WTC11 (cell line): ENCODE results near the gene NEK11. TPM values are rescaled to one million over a fixed set of nuclear protein-coding genes. Genes with fewer than 3 reads are reported as not detected.

Experiments used
- ATAC-seq: fragments of 200-7000 bp; cut with Tn5 transposase; 2 replicates; pipeline ENCODE4 v1.10.0; 2021; ENCODE audit warnings: mild to moderate bottlenecking, moderate library complexity
- CTCF ChIA-PET: fragments of 300-600 bp; sonication (Branson Sonifier 250); formaldehyde crosslinking; loops from one replicate; lab custom pipeline; 2021; ENCODE audit warnings: antibody characterized with exemption; lab: Charles Lee
- POLR2A ChIA-PET: fragments of 350-600 bp; sonication (Branson Sonifier 250); formaldehyde crosslinking; loops from one replicate; lab custom pipeline; 2021; ENCODE audit warnings: antibody characterized with exemption; lab: Charles Lee
- DNase-seq: peaks from one replicate; pipeline ENCODE4 v3.0.0; 2021; ENCODE audit warnings: low spot score
- H3K27ac Mint-ChIP-seq: 2 replicates; pipeline ENCODE4 v1.8.0; 2021; ENCODE audit warnings: mixed read lengths
- H3K27me3 Mint-ChIP-seq: 2 replicates; pipeline ENCODE4 v1.8.0; 2021; ENCODE audit warnings: low read depth, mild to moderate bottlenecking, moderate library complexity, mixed read lengths
- H3K36me3 Mint-ChIP-seq: 2 replicates; pipeline ENCODE4 v1.8.0; 2021; ENCODE audit warnings: mixed read lengths
- H3K4me1 Mint-ChIP-seq: 2 replicates; pipeline ENCODE4 v1.8.0; 2022; ENCODE audit warnings: mixed read lengths
- H3K4me3 Mint-ChIP-seq: 2 replicates; pipeline ENCODE4 v1.8.0; 2021; ENCODE audit warnings: mild to moderate bottlenecking, moderate library complexity, mixed read lengths
- H3K9me3 Mint-ChIP-seq: 2 replicates; pipeline ENCODE4 v1.8.0; 2021; ENCODE audit warnings: mixed read lengths
- AR ChIP-seq: fragments of 250-450 bp; sonication (Bioruptor Pico); IDR thresholded peaks from 2 replicates; pipeline ENCODE4 v1.9.0; 2021; ENCODE audit warnings: mild to moderate bottlenecking
- CBFB ChIP-seq: sonication (generic); formaldehyde crosslinking; IDR thresholded peaks from 2 replicates; pipeline ENCODE4 v1.8.1; 2022; ENCODE audit warnings: mild to moderate bottlenecking, low read depth, missing genetic modification reagents
- E2F5 ChIP-seq: sonication (generic); formaldehyde crosslinking; IDR thresholded peaks from 2 replicates; pipeline ENCODE4 v1.8.1; 2022; ENCODE audit warnings: mild to moderate bottlenecking, moderate library complexity, missing genetic modification reagents
- ESRRA ChIP-seq: sonication (generic); formaldehyde crosslinking; IDR thresholded peaks from 2 replicates; pipeline ENCODE4 v1.8.1; 2022; ENCODE audit warnings: mild to moderate bottlenecking, missing genetic modification reagents, borderline replicate concordance
- FOXK1 ChIP-seq: sonication (generic); formaldehyde crosslinking; IDR thresholded peaks from 2 replicates; pipeline ENCODE4 v1.8.0; 2022; ENCODE audit warnings: mild to moderate bottlenecking, moderate library complexity, missing genetic modification reagents
- JUN ChIP-seq: sonication (generic); formaldehyde crosslinking; IDR thresholded peaks from 2 replicates; pipeline ENCODE4 v1.8.0; 2023; ENCODE audit warnings: mild to moderate bottlenecking, missing genetic modification reagents
- NFE2L1 ChIP-seq: sonication (generic); formaldehyde crosslinking; IDR thresholded peaks from 2 replicates; pipeline ENCODE4 v1.8.1; 2023; ENCODE audit warnings: missing genetic modification reagents
- SMAD3 ChIP-seq: sonication (generic); formaldehyde crosslinking; IDR thresholded peaks from 2 replicates; pipeline ENCODE4 v1.8.0; 2022; ENCODE audit warnings: missing genetic modification reagents, mild to moderate bottlenecking, borderline replicate concordance
- SP1 ChIP-seq: sonication (generic); formaldehyde crosslinking; conservative IDR thresholded peaks from 2 replicates; pipeline ENCODE4 v1.8.1; 2022; ENCODE audit warnings: missing genetic modification reagents
- ZBTB21 ChIP-seq: sonication (generic); formaldehyde crosslinking; IDR thresholded peaks from 2 replicates; pipeline ENCODE4 v1.8.1; 2023; ENCODE audit warnings: mild to moderate bottlenecking, missing genetic modification reagents, borderline replicate concordance
- ZNF138 ChIP-seq: sonication (generic); formaldehyde crosslinking; conservative IDR thresholded peaks from 2 replicates; pipeline ENCODE4 v1.8.1; 2022; ENCODE audit warnings: mild to moderate bottlenecking, moderate library complexity, missing genetic modification reagents
- ZNF396 ChIP-seq: fragments of 250-450 bp; sonication (Bioruptor Pico); IDR thresholded peaks from 2 replicates; pipeline ENCODE4 v1.8.0; 2021; ENCODE audit warnings: mild to moderate bottlenecking, moderate library complexity, borderline replicate concordance
- ZNF512 ChIP-seq: sonication (generic); formaldehyde crosslinking; IDR thresholded peaks from 2 replicates; pipeline ENCODE4 v1.8.1; 2022; ENCODE audit warnings: missing genetic modification reagents, borderline replicate concordance
- total RNA-seq: library from RNA; stranded (reverse); gene quantifications from 3 replicates; pipeline ENCODE4 v1.2.3, GENCODE V29; 2021
- TF ChIP-seq, protein P1 (sequence below): fragments of 250-450 bp; sonication (Bioruptor Pico); IDR thresholded peaks from 2 replicates; pipeline ENCODE4 v1.8.0; 2021; ENCODE audit warnings: mild to moderate bottlenecking
- TF ChIP-seq, protein P2 (sequence below): sonication (generic); formaldehyde crosslinking; IDR thresholded peaks from 2 replicates; pipeline ENCODE4 v1.8.0; 2022; ENCODE audit warnings: missing genetic modification reagents

NEK11 gene
- total RNA-seq, 1 experiment from 2014 or later: 1.6 TPM

- TF ChIP-seq ESRRA (CRISPR knock-in tag): no peak
Observed at GRCh38 chr3:131162516-131162915, 135.8 kb downstream of the NEK11 start (continued).

DNA sequence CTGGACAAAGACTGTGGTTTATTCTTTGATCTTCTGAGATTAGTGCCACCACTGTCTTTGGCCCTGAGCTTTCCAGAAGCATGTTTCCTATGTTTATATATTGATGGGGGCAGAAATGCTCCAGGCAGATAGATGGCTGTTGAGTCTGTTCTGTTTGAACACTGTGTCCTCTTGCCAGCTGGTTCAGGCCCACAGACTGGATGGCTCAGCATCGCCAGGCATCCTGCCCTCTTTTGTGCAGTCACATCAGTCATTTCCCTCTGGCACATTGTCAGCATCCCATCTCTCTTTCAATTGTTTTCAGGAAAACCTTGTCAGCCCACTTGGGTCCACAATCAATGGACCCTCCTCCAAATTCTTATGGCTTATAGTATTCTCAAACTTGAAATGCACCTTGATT lies 141.2 kb downstream of the NEK11 start:
- no peak for DNase-seq
- ChIA-PET POLR2A (no interaction called here), CTCF (no interaction called here)
- Mint-ChIP-seq H3K9me3 (no peaks in the 10 kb centered on the region), H3K4me3 (no peak overlapping the region), H3K36me3 (no peaks in the 10 kb centered on the region), H3K4me1 (no peaks in the 10 kb centered on the region)
- no peak for TF ChIP-seq ZNF396 (CRISPR knock-in tag)
- TF ChIP-seq SMAD3 (CRISPR knock-in tag): no peak
- TF ChIP-seq, protein P1, sequence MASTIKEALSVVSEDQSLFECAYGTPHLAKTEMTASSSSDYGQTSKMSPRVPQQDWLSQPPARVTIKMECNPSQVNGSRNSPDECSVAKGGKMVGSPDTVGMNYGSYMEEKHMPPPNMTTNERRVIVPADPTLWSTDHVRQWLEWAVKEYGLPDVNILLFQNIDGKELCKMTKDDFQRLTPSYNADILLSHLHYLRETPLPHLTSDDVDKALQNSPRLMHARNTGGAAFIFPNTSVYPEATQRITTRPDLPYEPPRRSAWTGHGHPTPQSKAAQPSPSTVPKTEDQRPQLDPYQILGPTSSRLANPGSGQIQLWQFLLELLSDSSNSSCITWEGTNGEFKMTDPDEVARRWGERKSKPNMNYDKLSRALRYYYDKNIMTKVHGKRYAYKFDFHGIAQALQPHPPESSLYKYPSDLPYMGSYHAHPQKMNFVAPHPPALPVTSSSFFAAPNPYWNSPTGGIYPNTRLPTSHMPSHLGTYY: no peak
- TF ChIP-seq, protein P2, sequence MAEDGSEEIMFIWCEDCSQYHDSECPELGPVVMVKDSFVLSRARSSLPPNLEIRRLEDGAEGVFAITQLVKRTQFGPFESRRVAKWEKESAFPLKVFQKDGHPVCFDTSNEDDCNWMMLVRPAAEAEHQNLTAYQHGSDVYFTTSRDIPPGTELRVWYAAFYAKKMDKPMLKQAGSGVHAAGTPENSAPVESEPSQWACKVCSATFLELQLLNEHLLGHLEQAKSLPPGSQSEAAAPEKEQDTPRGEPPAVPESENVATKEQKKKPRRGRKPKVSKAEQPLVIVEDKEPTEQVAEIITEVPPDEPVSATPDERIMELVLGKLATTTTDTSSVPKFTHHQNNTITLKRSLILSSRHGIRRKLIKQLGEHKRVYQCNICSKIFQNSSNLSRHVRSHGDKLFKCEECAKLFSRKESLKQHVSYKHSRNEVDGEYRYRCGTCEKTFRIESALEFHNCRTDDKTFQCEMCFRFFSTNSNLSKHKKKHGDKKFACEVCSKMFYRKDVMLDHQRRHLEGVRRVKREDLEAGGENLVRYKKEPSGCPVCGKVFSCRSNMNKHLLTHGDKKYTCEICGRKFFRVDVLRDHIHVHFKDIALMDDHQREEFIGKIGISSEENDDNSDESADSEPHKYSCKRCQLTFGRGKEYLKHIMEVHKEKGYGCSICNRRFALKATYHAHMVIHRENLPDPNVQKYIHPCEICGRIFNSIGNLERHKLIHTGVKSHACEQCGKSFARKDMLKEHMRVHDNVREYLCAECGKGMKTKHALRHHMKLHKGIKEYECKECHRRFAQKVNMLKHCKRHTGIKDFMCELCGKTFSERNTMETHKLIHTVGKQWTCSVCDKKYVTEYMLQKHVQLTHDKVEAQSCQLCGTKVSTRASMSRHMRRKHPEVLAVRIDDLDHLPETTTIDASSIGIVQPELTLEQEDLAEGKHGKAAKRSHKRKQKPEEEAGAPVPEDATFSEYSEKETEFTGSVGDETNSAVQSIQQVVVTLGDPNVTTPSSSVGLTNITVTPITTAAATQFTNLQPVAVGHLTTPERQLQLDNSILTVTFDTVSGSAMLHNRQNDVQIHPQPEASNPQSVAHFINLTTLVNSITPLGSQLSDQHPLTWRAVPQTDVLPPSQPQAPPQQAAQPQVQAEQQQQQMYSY (CRISPR knock-in tag): no peak
- TF ChIP-seq NFE2L1 (CRISPR knock-in tag): no peak
- no peak for TF ChIP-seq AR (CRISPR knock-in tag)
- TF ChIP-seq, all 79 proteins: peak for 0
- Mint-ChIP-seq H3K27ac (no peak overlapping the region), H3K27me3 (no peaks in the 10 kb centered on the region)
- no peak for ATAC-seq

GRCh38 chr3:131169331-131169730 lies 142.7 kb downstream of the NEK11 start:
- no peaks in the 10 kb centered on the region for H3K36me3 Mint-ChIP-seq
- ChIA-PET POLR2A (no interaction called here), CTCF (no interaction called here)
- 0 out of 2 replicates have a peak, but pooled peaks cover 2% of the 10 kb centered on the region for H3K4me1 Mint-ChIP-seq
- no peak overlapping the region for H3K27ac Mint-ChIP-seq
- H3K27me3 Mint-ChIP-seq: no peaks in the 10 kb centered on the region
- ATAC-seq (no peak), DNase-seq (no peak)
- H3K4me3 Mint-ChIP-seq: no peak overlapping the region
- no peak for TF ChIP-seq E2F5 (CRISPR knock-in tag)
- TF ChIP-seq ZNF512: no peak
- no peak for TF ChIP-seq JUN (CRISPR knock-in tag)
- TF ChIP-seq ZNF138 (CRISPR knock-in tag): no peak
- no peak for TF ChIP-seq FOXK1 (CRISPR knock-in tag)
- no peak for TF ChIP-seq SP1 (CRISPR knock-in tag)
- TF ChIP-seq CBFB (CRISPR knock-in tag): no peak
- TF ChIP-seq ZBTB21 (CRISPR knock-in tag): no peak
- H3K9me3 Mint-ChIP-seq: no peaks in the 10 kb centered on the region
